Retina (tissue), 1 donor: Measurements from ENCODE around the gene FNDC3B.
"Not testable (repeated sequence)": the region's sequence is repeated elsewhere in the genome, so short reads cannot be mapped to it uniquely, and the experiment has no call there.

Experiments
- DNase-seq: peaks from one replicate; pipeline ENCODE4 v3.0.0-alpha.2; 2016

Gene FNDC3B

DNA sequence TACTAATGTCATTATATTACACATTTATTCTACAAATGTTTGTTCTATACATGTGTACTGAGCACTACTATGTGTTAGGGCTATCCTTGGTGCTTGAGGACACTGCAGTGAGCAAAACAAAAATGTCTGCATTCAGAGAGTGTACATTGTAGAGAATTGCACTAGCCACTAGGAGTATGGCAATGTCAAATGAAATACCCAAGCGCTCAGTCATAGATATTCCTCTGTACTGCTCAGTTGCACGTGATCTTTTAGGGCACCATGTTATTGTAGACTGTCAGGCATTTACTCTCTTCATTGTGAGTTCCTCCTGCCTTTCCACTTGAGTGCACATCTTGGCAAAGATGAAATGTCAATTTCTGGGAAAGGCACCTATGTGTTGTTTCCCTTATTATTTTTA lies 36.8 kb downstream of the FNDC3B start:
- DNase-seq, result no peak

DNA sequence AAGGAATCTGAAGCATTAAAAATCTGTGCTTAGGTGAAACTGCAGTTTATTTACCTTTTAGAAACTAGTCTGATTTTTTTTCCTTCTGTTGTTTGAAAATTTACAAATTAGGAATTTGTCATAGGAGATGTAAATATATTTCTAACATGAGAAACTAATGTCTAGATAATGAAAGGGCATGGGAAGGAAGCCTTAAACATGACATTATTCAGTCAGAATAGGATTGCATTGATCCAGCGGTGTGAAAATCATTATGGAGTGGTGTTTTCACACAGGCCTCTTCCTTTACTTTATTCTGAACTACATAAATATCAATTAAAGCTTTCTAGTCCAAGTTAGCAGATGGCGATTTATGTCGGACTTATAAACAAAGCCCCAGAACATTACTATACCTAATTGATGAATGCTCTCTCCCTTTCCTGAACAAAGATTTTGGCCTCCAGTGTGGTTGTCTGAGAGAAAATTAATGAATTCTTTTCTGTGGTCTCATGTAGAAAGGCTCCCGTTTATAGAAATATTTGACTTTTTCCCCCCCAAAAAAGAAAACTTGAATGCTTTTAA lies 37.9 kb downstream of the FNDC3B start:
- no peak for DNase-seq

DNA sequence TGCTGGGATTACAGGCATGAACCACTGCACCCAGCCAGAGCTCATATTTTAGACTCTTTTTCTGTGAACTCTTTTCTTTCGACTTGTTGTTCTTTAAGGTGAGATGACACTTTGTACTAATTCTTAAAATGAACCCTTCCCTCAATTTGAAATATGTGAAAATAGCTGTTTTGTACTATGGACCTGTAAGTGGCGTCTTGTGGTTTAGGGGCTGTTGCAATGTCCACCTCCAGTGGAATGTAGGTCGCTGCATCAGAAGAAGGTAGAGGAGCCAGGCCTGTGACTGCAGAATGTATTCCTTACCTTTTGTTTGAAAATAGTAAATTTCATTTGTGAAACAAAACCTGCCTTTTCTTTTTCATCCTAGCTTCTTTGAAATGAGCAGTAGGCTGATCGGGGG lies 38.9 kb downstream of the FNDC3B start:
- no peak for DNase-seq

DNA sequence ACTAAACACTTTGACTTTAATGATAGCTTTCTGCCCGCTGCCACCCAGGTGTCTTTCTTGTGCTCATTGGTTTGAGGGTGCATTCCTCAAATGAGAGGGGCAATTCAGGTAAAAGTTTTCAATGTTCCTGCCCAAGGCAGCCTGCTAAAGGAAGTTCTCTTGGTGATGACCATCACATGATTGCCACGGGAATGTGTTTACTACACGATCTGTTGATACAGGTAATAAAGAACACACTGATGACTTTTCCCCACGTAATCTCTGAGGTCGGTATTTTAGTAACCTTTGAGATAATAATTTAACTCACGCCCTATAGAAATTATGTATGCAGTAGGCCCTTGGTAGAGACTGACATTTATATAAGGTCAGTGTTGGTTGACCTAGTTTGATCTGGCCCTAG lies 39.3 kb downstream of the FNDC3B start:
- DNase-seq, result no peak

- no peak for DNase-seq
Measured at GRCh38 chr3:172079326-172079976, 40.1 kb downstream of the FNDC3B start.

GRCh38 chr3:172080503-172080902 lies 41.1 kb downstream of the FNDC3B start:
- DNase-seq, result no peak

GRCh38 chr3:172082269-172082668 lies 42.9 kb downstream of the FNDC3B start:
- no peak for DNase-seq

DNA sequence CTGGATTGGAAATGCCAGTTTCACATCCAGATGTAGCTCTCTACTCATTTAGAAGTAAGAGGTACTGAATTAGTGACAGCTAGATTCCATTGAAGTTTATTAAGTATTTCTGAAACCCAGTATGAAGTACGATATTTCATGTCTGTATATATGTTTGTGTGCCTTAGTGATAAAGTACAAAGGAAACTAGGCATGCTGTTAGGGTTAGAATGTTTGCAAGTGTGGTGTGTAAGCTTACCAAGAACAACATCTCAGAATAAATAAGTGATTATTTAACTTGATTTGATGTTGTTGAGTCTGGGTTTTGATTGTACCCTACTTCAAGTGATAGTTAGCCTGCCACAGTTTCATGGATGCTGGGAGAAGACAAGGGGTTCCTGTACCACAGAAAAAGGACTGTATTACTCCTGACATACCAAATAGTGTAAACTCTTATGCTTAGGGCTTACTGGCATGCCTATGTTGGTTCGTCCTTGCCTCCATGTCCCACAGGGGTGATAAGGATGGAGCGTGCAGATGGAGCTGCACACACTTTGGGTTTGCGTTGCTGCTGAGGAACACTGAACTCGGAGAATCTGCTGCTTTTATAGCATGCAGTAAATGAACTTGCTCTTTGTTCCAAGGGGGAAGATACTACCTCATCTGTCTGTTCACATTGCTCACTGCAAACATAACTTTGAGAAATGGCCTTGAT lies 43.6 kb downstream of the FNDC3B start:
- DNase-seq, result no peak

- no peak for DNase-seq
Measured at GRCh38 chr3:172083995-172084409, 44.6 kb downstream of the FNDC3B start.

DNA sequence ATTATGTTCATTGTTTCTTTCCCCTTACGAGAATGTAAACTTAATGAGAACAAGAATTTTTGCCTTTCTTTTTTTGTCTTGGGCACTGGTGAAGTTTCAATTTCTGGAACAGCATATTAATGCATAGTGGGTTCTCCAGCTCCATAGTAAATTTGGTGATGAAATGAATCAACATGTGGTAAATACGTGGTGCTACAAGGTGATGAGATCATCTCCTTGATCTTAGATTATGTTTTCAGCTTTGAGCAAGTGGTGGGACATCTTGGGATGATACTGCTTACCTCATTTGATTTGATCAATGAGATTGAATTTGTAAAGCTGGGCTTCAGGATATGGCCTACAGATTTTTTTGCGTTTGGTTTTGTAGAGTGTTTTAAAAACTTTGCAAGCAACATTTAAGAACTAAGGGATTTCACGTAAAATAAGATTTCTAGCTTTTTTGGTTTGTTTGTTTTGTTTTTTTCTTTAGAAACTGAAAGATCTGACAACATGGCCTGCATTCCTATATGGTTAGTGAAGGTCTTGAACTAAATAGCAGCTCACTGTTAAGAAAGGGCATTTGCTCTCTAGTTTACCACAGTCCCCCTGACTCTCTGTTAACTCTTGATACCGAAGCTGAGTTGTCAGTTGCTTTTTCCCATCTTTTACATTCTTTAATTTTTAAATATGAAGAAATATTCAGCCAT lies 45.6 kb downstream of the FNDC3B start:
- DNase-seq, result no peak

DNA sequence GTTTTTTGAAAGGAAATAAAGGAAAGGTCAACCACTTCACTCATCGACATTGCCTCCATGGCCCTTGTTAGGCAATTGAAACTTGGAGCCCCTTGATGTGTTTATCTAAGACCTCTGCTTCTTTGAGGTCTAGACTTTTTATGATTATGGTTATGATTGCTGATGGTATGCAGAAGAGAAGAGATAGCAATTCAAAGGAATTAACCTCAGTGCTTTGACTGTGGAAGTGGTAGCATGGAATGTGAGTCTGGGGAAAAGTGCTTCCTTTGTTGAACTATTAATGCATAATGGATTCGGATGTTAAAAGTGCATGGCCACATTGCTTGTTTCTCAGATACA lies 46.1 kb downstream of the FNDC3B start:
- DNase-seq, result no peak

DNA sequence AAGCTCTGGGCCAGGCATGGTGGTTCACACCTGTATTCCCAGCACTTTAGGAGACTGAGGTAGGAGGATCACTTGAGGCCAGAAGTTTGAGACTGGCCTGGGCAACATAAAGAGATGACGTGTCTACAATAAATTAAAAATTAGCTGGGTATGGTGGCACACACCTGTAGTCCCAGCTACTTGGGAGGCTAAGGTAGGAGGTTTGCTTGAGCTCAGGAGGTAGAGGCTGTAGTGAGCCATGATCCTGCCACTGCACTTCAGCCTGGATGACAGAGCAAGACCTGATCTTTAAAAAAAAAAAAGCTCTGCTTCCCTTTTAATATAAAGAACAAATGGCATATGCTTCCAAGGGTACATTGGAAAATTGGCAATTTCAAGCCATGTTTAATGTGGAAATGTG lies 46.7 kb downstream of the FNDC3B start:
- DNase-seq, result no peak

DNA sequence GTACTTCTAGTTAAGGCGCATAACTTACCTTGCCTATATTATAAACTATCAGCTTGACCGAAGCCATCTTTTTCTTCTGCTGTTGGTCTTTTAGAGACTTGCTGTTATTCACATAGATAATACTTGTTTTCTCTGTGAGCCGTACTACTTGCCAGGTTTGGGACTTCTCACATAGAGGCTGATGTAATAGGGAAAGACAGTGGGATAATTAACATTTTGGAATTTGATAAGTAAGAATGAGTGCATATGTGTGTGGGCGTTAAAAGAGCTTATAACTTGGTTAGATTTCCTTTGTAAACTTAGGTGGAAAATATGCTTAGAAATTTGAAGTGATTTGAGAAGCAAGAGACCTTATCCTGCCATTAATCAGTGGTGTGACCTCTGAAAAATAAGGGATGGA lies 47.8 kb downstream of the FNDC3B start:
- DNase-seq, result no peak

- DNase-seq, result no peak
Measured at GRCh38 chr3:172087602-172088580, 48.5 kb downstream of the FNDC3B start.

- no peak for DNase-seq
Measured at GRCh38 chr3:172089250-172089649, 49.9 kb downstream of the FNDC3B start.

DNA sequence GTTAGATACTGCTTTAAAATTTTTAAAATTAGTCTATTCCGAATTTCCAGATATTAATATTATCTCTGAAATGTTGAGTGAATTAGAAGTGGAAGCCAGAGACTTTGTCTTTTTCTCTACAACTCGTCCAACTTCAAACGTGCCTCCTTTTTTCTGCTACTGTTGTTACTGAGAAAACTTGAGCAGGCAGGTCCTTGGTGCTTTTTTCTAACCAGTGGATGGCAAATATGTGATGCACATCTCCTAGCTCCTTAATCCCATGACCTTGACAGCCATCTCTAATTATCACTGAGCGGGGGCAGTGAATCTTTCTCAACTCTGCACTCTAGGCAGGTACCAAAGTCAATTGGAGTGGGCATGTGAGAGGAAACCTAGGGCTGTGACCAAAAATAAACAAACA lies 50.7 kb downstream of the FNDC3B start:
- no peak for DNase-seq

- DNase-seq, result no peak
Measured at GRCh38 chr3:172092658-172093057, 53.3 kb downstream of the FNDC3B start.

GRCh38 chr3:172093581-172094443 lies 54.4 kb downstream of the FNDC3B start:
- not testable (repeated sequence) for DNase-seq

DNA sequence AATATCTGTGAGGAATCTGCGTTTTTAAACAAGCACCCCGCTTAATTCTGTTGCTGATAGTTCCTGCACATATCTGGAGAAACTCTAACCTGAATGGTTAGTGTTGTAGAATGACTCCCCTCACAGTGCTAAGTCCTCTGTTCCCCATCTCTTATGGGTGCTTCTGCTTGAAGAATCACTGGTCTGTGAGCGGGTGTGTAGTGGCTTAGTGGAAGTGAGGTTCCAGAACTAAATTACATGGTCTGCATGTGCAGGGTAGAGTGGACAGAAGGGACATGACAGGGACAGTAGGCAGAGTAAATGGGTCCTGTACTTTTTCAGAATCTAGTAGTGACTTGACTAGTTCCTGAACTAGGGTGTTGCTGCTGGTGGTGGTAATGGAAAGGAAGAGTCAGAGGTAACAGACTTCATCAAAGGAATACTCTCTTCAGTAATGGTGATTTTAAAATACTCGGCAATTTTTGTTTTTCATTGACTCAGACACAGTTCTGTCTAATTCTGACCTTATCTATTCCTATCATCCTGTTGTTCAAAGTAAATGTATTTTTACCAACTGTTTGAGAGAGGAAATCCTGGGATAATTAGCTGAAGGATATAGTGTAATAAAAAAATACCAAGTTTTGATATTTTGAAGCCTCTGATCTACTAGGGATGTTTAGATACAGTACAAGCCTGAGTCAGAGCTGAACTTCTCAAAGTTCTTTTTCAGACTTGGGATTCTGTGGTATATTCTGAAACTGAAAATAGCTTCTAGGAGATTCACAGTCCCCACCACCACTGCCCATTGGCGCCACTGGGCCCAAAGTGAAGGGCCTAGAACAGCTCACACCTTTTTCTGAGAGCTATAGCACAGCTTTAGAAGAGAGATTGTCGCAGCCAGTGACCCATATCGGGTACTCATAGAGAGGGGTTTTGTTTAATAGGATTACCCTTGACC lies 55.5 kb downstream of the FNDC3B start:
- DNase-seq, result no peak

DNA sequence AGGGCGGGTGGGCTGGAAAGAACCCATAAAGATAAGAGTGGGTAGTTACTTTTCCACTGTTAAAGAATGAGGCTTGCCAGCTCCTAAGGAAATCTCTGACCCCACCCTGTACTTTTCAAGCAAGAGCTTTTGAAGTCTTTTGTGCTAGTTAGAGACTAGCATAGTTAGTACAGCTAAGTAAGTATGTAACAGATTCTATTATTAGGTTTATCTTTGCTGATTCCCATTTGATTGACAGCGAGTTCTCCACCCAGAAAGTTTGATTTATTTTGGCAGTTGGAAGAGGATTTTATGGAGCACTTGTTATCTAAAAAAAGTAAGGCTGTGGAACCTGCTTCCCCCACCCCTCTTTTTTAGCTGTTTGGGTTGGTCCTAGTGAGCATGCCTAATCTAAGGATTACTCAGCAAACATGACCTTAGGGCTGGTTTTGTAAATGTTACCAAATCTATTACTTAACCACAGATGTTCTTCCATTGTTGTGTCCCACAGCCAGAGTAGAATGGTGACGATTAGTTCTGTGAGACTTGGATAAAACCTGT lies 57.6 kb downstream of the FNDC3B start:
- no peak for DNase-seq
